NB4 (cell line): ENCODE data around the gene PMPCA.

ENCODE experiments used
- CTCF ChIP-seq: IDR thresholded peaks from one replicate; pipeline ENCODE4 v1.5.1; 2012; ENCODE audit warnings: low read depth, low read length
- POLR2A ChIP-seq: IDR thresholded peaks from 2 replicates; pipeline ENCODE4 v1.6.1; 2011; ENCODE audit warnings: mild to moderate bottlenecking; ENCODE audit not compliant: insufficient read length; ENCODE audit errors: extremely low read depth
- TF ChIP-seq, protein P1 (sequence below): IDR thresholded peaks from 2 replicates; pipeline ENCODE4 v1.6.1; 2011; ENCODE audit warnings: low read depth, low read length

- no peak for TF ChIP-seq CTCF
- TF ChIP-seq POLR2A, result no peak
- TF ChIP-seq, protein P1, sequence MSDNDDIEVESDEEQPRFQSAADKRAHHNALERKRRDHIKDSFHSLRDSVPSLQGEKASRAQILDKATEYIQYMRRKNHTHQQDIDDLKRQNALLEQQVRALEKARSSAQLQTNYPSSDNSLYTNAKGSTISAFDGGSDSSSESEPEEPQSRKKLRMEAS, result no peak
Observed at GRCh38 chr9:136447173-136447778, 36.8 kb downstream of the PMPCA start.
